HG02943 (cell line): ENCODE results near the gene MAPRE2.

Source experiments
- ATAC-seq: cut with Tn5 transposase; IDR thresholded peaks from one replicate; pipeline ENCODE4 v1.9.1; 2021; ENCODE audit warnings: mild to moderate bottlenecking, low read depth, moderate library complexity; ENCODE audit not compliant: unreplicated experiment

The MAPRE2 gene

DNA sequence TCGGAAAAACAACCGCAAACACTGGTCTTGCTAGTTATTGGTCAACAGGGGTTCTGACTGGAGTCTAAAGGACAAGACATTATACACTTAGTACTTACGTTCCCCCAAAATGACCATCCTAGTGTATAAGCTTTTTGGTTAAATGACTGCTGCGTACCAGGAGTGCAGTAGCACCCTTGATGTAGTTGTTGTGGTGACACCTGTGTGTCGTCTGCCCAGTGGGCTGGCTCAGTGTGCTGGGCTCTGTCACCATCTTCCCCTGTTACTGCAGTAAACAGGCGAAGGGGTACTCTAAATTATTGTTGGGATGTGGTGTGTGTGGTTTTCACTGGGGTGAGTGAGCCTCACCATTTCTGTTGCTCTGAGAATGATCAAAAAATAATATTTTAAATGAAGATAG is 76.2 kb downstream of the MAPRE2 start:
- no peak for ATAC-seq

DNA sequence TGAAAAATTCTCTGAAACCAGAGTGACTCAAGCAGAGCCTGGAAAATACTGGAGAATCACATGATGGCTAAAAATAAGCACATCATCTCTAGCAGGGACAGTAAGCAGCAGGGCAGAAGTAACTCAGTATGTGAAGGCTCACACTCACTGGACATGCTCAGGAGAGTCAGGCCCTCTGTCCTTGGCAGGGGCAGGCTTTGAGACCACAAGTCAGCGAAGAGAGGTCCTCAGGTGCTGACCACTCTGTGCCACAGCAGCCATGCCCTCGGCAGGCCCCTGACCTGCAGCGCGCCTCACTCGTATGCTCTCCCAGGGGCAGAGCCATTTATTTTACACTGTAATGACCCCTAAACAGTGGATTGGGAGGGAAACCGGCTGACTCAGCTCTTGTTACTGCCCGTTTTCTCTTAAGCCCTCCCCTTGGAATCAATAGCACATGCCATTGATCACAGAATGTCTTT is 76.8 kb downstream of the MAPRE2 start:
- ATAC-seq = no peak

DNA sequence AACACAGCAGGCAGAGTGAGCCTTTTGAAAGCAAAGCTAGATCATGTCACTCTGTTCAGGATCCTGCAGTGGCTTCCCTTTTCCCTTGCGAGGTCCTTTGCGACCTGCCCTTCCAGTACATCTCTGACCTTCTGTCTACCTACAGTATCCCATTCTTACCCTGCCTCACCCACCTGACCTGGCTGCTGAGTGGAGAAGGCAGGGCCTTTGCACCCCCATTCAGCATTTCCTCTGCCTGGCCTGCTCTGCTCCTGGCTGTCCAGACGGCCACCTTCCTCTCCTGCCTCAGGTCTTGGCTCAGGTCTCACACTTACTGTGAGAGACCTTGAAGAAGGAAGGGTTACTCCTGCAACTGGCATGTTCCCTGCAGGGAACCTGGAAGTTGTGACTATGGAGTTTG is 77.4 kb downstream of the MAPRE2 start:
- ATAC-seq = no peak

DNA sequence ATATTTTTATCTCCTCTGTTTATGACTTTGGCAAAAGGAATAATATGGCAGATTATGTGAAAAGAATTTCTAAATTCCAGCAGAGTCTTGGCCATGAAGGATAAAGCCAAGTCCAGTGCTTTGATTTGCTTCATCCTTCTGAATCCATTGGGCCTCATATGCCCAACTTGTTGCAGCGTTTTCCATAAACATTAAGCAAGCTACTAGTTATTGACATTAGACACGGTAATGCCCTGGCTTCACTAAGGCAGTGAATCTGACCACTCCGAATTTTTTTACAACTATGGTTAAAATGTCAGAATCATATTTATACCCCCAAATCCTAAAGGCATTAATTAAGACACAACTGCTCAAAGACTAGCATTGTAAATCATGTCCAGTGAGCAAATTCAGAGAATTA is 79.8 kb downstream of the MAPRE2 start:
- ATAC-seq = no peak

DNA sequence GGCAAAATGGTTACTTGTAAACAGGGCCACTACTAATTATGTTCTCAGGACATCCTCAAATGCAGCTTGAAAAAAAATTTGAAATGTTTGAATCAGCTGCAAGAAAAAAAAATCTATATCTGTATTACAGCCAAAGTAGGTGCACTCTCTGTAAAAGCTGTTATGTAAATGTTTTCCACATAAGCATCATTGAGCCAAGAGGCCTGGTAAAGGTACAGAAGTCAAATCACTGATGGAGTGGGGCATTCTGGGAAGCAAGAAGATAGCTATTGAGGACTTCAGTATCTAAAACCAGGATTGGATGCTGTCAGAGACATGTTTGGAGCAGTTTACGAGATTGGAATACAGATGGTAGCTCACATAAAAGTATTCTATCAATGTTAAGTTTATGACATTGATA is 80.3 kb downstream of the MAPRE2 start:
- ATAC-seq = no peak

DNA sequence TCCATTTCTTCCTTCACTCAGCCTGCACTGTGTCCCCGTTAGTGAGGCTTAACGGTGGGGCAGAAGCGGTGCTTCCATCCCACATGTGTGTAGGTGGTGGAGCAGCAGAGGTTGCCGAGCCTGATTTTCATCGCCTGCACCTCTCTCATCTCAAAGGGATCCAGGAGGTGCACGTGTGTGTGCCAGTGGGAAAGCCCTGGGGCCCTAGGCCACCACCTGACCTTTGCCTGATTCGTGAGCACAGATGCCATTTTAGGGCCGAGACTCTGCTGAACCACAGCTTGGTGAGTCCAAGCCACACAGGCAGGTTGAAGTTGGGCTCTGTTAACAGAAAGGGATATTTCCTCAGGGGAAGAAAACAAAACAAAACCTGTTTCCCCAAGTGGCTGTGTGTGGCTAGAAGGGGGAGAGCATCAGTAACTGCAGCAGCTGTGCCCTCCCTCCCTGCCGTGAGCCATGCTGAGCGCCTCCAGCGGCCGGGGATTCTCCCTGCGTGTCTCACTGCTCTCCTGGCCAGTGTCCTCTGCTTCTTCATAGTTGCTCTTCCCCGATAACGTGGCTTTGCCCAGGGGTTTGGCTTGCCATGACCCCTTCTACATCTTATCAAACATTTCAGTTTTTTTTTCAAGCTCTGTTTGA is 81.5 kb downstream of the MAPRE2 start:
- ATAC-seq = peak; percentile 87

DNA sequence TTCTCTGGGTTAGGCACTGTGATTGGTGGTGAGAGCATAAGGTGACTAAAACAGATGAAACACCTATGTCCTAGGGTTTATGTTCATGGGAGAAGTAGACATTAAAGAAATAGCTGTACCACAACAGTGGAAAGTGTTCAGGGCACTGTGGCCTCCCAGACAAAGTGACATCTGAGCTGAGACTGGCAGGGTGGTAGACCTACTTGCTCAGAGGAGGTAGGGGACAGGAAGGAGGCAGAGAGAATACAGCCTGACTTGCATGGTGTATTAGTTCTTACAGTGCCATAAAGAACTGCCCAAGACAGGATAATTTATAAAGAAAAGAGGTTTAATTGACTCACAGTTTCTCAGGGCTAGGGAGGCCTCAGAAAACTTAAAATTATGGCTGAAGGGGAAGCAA is 82.6 kb downstream of the MAPRE2 start:
- ATAC-seq = no peak

DNA sequence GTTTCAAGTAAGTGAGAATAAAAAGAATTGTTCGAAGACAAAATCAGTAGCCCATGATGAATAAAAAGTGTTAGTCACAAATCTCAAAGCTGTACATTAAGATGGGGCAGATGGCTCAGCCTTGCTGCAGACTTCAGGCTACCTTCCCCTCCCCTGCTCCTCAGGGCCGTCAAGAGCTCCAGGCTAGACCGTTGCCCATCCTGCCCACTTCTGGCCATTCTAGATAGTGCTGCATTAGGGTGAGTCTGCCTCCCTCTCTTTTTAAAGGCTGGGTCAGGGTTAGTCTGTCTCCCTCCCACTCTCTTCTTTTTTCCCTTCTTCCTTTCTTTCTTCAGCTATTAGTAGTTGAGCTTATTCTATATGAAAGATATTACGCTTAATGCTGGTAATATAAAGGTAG is 86.0 kb downstream of the MAPRE2 start:
- ATAC-seq = no peak

DNA sequence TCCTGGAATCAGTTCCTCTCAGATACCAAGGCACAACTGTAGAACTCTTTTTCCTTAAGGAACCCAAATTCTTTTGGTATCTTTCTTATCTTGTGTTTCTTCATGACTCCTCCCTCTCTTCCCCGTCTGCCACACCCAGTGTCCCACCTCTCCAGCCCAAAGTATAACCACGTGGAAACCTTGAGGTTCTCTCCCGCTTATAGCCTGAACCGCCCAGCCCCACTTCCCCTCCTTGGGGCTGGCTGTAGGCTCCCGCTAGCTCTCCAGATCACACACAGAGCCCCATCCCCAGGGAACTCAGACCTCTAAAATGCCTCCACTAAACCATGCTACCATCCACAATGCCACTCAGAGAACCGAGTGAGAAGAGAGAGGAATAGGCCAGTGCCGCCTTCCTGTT is 87.5 kb downstream of the MAPRE2 start:
- no peak for ATAC-seq

DNA sequence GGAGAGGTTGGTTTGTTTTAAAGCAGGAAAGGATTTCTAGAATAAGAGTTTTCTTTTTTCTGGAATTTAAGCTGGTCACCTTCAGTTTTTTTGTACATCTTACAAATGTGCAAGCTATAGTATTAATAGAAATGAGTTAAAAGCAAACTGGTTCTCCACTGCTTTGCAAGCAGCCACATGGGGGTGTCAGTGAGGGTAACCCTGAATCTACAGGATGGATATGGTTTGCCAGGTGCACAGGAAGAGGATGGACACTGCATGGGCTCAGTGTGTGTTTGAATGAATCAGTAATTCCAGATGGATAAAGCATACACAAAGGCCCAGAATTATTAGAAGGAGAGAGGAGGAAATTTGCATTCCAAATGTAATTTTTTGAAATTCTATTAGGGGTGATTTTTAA is 89.0 kb downstream of the MAPRE2 start:
- no peak for ATAC-seq

DNA sequence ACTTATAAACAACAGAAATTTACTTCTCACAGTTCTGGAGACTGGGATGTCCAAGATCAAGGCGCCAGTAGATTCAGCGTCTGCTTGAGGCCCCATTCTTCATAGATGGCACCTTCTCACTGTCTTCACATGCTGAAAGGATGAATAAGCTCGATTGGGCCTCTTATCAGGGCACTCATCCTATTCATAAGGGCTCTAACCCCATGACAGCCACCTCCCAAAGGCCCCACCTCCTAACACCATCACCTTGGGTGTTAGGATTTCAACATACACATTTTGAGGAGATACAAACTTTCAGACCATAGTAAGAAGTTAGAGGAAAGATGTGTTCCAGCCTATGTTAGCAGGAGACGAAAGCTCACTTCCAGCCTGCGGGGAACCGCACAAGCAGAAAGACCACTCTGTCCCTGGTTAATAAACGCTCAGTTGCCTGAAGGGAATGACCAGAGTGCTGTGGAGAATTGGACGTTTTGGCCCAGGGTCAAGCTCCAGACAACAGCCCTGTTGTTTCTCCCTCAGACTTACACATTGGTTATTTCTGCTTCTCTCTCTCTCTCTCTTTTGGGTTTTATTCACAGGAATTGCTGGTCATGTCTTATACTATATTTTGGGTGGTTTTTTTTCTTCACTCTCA is 90.3 kb downstream of the MAPRE2 start:
- no peak for ATAC-seq

DNA sequence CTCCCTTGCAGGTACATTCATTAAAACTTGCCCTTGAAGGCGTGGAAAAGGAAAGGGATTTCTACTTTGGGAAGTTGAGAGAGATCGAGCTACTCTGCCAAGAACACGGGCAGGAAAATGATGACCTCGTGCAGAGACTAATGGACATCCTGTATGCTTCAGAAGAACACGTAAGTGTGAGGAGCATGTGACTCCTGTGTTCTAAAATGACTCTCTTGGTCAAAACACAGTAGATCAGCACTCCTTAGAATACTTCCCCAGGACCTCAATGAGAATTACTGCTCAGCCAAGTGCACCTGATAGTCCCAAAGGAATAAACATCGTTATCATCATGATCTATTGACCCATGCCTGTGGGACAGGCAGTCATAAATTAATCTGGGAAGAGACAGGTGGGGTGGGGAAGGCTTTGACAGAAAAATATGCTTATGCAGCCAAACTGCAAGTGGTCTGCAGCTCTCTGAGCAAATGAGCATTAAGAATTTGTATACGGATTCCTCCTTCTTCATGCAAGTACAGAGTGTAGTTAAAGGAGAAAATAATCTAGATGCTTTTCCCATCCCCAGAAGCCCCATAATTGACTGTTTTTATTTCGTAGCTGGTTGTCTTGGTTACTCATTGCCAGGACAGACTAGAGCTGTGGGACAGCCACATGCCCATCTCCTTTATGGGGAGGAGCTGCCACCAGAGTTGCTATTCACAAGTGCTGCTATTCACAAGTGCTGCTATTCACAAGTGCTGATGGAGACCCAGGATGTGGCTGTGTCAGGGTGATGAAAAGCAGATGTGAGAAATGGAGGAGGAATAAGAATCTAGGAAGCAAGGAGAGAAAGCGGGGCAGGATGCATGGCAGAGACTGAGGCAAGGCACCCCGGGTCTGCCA is 91.0 kb downstream of the MAPRE2 start:
- ATAC-seq = no peak

DNA sequence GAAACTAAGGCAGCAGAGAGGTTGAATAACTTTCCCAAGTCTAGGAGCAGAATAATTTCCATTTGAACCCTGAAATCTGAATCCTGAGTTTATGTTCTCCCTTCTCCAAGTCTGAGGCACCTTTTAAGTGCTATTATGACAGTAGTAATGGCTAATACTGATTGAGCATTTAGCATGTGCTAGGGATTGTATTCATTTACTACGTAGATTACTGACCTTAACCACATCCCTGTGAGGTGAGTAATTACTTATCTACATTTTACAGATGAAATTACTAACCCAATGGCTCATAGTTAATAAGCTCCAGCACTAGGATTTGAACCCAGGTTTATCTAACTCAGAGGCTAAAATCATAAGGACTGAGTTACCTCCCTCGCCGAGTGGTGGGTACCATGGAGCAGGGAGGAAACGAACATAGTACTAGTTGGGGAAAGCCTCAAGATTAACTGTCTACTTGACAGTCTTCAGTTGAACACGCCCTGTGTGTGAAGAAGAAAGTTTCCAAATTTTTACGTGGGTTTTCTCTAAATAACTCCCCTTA is 93.0 kb downstream of the MAPRE2 start:
- ATAC-seq = no peak

DNA sequence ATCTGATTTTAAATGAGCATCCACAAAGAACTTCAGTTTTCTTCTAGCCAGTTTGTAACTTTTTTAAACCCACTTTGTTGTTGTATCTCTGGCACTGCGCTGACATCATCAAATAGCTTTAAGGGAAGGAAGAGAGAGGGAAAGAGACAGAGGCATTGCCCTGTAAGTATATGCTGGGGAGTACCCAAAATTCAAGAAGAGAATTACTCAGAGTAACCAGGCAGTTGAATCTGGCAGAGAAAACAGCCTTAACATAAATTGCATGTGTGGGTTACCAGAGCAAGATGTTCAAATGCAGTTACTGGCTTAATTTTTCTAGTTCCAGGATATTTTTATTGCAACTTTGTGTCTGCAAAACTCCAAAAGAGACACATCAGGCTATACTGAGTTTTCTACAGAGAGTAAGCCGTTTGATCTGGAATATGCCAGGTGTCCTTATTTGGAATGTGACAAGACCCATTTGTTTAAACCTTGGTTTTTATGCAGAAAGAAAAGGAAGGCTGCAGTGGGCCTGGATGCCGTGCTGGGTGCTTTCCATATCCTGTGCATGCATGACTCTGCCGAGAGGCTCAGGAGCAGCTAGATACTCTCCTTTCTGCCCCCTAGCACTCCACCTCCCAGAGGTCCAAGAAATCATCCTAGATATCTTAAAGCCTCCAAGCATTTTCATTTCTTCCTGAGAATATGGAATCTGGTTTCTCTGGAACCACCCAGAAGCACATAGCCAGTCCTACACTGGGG is 93.7 kb downstream of the MAPRE2 start:
- no peak for ATAC-seq

DNA sequence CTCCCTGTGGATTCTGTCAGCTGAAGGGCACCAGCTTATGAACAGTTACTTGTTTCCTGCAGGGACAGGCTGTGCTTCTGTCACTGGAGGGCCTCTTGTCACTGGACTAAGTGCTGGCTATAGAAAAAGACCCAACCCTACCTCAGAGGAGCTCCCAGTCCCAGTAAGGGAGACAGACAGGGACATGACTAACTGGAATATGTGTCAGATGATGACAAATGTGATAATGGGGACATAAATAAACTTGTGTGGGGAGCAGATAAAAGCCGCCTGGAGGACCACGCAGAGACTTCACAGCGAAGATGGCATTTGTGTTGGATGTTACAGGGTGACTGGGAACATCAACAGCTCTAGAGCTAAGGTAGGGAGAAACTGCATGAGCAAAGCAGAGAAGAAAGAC is 95.0 kb downstream of the MAPRE2 start:
- no peak for ATAC-seq

DNA sequence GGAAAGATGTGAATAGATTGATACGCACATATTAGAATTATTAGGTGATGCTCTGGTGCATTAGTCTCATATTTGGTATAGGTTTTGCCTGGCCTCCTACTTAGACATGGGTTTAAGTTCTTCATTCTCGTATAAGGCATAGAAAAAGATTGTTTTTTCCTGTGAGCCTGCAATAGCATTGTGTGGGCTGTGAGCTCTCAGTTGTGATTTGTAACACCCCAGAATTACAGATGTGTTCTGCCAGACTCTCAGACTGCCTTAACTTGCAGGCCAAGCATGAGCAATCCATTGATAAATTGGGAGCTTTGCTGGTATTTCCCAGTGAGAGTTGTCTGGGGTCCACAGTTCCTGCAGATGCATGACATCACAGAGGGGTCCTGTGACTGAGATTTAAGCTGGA is 95.7 kb downstream of the MAPRE2 start:
- ATAC-seq = no peak

DNA sequence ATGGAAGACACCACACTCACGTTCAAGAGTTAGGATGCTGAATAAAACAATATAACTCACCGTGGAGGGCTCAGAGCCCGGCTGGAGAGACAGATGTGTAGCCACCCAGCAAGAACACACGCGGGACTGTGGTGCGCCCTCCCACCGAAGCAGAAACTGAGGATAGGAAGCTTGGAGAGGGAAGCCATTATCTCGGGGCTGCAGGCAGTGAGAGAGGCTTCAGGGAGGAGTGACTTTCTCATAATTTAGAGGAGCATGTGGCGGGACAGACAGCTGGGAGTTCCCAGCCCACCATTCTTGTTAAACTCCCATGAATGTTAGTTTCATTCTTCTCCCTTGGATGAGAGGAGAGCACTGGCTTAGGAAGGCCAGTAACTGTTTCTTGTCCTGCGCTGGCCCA is 96.4 kb downstream of the MAPRE2 start:
- ATAC-seq = no peak

DNA sequence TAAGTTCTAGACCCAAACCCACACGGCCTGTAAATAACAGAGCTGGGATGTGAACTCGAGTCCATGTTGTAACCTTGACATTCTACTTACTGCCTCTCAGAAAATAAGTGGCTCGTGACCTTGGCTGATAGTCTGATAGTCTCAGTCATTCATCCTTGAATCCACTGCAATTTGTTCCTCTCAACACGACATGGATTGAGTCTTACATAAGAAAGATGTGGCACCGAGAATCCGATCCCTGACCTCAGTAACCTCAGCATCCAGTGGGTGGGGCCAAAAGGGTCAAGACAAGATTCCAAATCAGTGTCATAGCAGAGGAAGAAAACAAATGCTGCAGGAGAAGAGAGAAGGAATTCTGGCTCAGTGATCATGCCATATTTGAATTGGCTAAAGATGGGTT is 97.6 kb downstream of the MAPRE2 start:
- no peak for ATAC-seq

DNA sequence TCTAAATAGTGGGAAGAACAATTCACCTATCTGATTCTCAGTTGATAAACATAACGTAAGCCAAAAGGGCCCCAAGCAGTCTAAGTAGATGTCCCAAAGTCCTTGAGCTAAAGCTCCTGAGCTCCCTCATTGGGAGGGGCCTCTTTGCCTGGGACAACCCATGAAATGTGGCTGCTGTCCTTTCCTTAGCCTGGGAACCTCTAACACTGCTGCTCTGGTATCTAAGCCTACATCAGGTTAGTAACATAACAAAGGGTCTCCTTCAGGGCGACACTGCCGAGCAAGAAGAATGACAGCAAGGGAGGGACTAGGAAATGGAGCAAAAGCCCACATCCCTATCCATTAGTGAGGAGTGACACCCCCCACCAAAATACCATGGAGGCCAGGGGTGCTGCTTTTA is 98.3 kb downstream of the MAPRE2 start:
- ATAC-seq = no peak

DNA sequence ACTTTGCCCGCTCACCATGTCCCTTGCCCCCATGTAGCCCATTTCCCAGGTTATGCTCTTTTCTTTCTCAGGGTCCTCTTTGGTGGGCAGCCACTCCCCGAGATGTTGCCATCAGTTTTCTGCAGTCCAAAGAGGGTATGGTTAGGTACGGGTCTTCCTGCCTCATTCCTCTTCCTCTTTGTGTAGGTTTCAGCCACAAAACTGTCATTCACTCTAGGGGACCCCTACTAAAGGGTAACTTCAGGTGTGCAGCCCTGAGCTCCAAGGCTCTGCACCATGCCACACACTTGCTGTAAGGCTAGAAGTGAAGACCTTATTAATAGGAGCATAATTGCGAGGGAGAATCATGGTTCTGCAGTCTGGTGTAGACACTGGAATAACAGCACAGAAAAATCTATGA is 99.9 kb downstream of the MAPRE2 start:
- ATAC-seq = no peak
